WTC11 (cell line): ENCODE results near the gene ENTPD1. TPM values are rescaled to one million over a fixed set of nuclear protein-coding genes. Genes with fewer than 3 reads are reported as not detected.

Source experiments
- ATAC-seq: fragments of 200-7000 bp; cut with Tn5 transposase; 2 replicates; pipeline ENCODE4 v1.10.0; 2021; ENCODE audit warnings: mild to moderate bottlenecking, moderate library complexity
- CTCF ChIA-PET: fragments of 300-600 bp; sonication (Branson Sonifier 250); formaldehyde crosslinking; loops from one replicate; lab custom pipeline; 2021; ENCODE audit warnings: antibody characterized with exemption; lab: Charles Lee
- POLR2A ChIA-PET: fragments of 350-600 bp; sonication (Branson Sonifier 250); formaldehyde crosslinking; loops from one replicate; lab custom pipeline; 2021; ENCODE audit warnings: antibody characterized with exemption; lab: Charles Lee
- DNase-seq: peaks from one replicate; pipeline ENCODE4 v3.0.0; 2021; ENCODE audit warnings: low spot score
- H3K27ac Mint-ChIP-seq: 2 replicates; pipeline ENCODE4 v1.8.0; 2021; ENCODE audit warnings: mixed read lengths
- H3K27me3 Mint-ChIP-seq: 2 replicates; pipeline ENCODE4 v1.8.0; 2021; ENCODE audit warnings: low read depth, mild to moderate bottlenecking, moderate library complexity, mixed read lengths
- H3K36me3 Mint-ChIP-seq: 2 replicates; pipeline ENCODE4 v1.8.0; 2021; ENCODE audit warnings: mixed read lengths
- H3K4me1 Mint-ChIP-seq: 2 replicates; pipeline ENCODE4 v1.8.0; 2022; ENCODE audit warnings: mixed read lengths
- H3K4me3 Mint-ChIP-seq: 2 replicates; pipeline ENCODE4 v1.8.0; 2021; ENCODE audit warnings: mild to moderate bottlenecking, moderate library complexity, mixed read lengths
- H3K9me3 Mint-ChIP-seq: 2 replicates; pipeline ENCODE4 v1.8.0; 2021; ENCODE audit warnings: mixed read lengths
- ATF1 ChIP-seq: sonication (generic); formaldehyde crosslinking; IDR thresholded peaks from 2 replicates; pipeline ENCODE4 v1.8.1; 2023; ENCODE audit warnings: mild to moderate bottlenecking, moderate library complexity, missing genetic modification reagents
- CREM ChIP-seq: sonication (generic); formaldehyde crosslinking; IDR thresholded peaks from 2 replicates; pipeline ENCODE4 v1.8.1; 2022; ENCODE audit warnings: mild to moderate bottlenecking, missing genetic modification reagents, moderate library complexity
- E2F4 ChIP-seq: sonication (generic); formaldehyde crosslinking; IDR thresholded peaks from 2 replicates; pipeline ENCODE4 v1.8.1; 2022; ENCODE audit warnings: low read depth, mild to moderate bottlenecking, moderate library complexity, missing genetic modification reagents, borderline replicate concordance
- ERG ChIP-seq: fragments of 250-450 bp; sonication (Bioruptor Pico); IDR thresholded peaks from 2 replicates; pipeline ENCODE4 v1.8.0; 2021; ENCODE audit warnings: mild to moderate bottlenecking
- ESRRA ChIP-seq: sonication (generic); formaldehyde crosslinking; IDR thresholded peaks from 2 replicates; pipeline ENCODE4 v1.8.1; 2022; ENCODE audit warnings: mild to moderate bottlenecking, missing genetic modification reagents, borderline replicate concordance
- FOXP1 ChIP-seq: sonication (generic); formaldehyde crosslinking; IDR thresholded peaks from 2 replicates; pipeline ENCODE4 v1.8.0; 2022; ENCODE audit warnings: missing genetic modification reagents, mild to moderate bottlenecking, moderate library complexity, borderline replicate concordance
- GRHL2 ChIP-seq: fragments of 250-450 bp; sonication (Bioruptor Pico); IDR thresholded peaks from 2 replicates; pipeline ENCODE4 v1.8.0; 2022; ENCODE audit warnings: mild to moderate bottlenecking, moderate library complexity; ENCODE audit not compliant: insufficient replicate concordance, severe bottlenecking
- GTF2I ChIP-seq: fragments of 250-450 bp; sonication (Bioruptor Pico); conservative IDR thresholded peaks from 2 replicates; pipeline ENCODE4 v1.4.0; 2021; ENCODE audit warnings: mild to moderate bottlenecking
- NFATC4 ChIP-seq: fragments of 250-450 bp; sonication (Bioruptor Pico); IDR thresholded peaks from 2 replicates; pipeline ENCODE4 v1.9.0; 2021; ENCODE audit warnings: mild to moderate bottlenecking
- NR2C2 ChIP-seq: sonication (generic); formaldehyde crosslinking; IDR thresholded peaks from 2 replicates; pipeline ENCODE4 v1.8.0; 2022; ENCODE audit warnings: mild to moderate bottlenecking, missing genetic modification reagents
- TCF7 ChIP-seq: sonication (generic); formaldehyde crosslinking; IDR thresholded peaks from 2 replicates; pipeline ENCODE4 v1.8.0; 2022; ENCODE audit warnings: mild to moderate bottlenecking, low read depth, missing genetic modification reagents, moderate library complexity
- TEAD4 ChIP-seq: sonication (generic); formaldehyde crosslinking; IDR thresholded peaks from 2 replicates; pipeline ENCODE4 v1.8.0; 2022; ENCODE audit warnings: mild to moderate bottlenecking, missing genetic modification reagents
- ZBTB21 ChIP-seq: sonication (generic); formaldehyde crosslinking; IDR thresholded peaks from 2 replicates; pipeline ENCODE4 v1.8.1; 2023; ENCODE audit warnings: mild to moderate bottlenecking, missing genetic modification reagents, borderline replicate concordance
- ZNF423 ChIP-seq: fragments of 250-450 bp; sonication (Bioruptor Pico); IDR thresholded peaks from 2 replicates; pipeline ENCODE4 v2.1.2; 2022; ENCODE audit warnings: mild to moderate bottlenecking, moderate library complexity
- ZNF671 ChIP-seq: fragments of 250-450 bp; sonication (Bioruptor Pico); IDR thresholded peaks from 2 replicates; pipeline ENCODE4 v1.8.0; 2021; ENCODE audit warnings: mild to moderate bottlenecking
- total RNA-seq: library from RNA; stranded (reverse); gene quantifications from 3 replicates; pipeline ENCODE4 v1.2.3, GENCODE V29; 2021
- TF ChIP-seq, protein P1 (sequence below): sonication (generic); formaldehyde crosslinking; IDR thresholded peaks from 2 replicates; pipeline ENCODE4 v1.8.0; 2023; ENCODE audit warnings: missing genetic modification reagents, mild to moderate bottlenecking, borderline replicate concordance
- TF ChIP-seq, protein P2 (sequence below): sonication (generic); formaldehyde crosslinking; IDR thresholded peaks from 2 replicates; pipeline ENCODE4 v1.8.1; 2023; ENCODE audit warnings: mild to moderate bottlenecking, missing genetic modification reagents, moderate library complexity
- TF ChIP-seq, protein P3 (sequence below): fragments of 250-450 bp; sonication (Bioruptor Pico); IDR thresholded peaks from 2 replicates; pipeline ENCODE4 v2.1.2; 2022; ENCODE audit warnings: mild to moderate bottlenecking, moderate library complexity
- TF ChIP-seq, protein P4 (sequence below): sonication (generic); formaldehyde crosslinking; IDR thresholded peaks from 2 replicates; pipeline ENCODE4 v1.8.1; 2022; ENCODE audit warnings: low read depth, missing genetic modification reagents, borderline replicate concordance
- TF ChIP-seq, protein P5 (sequence below): fragments of 250-450 bp; sonication (Bioruptor Pico); conservative IDR thresholded peaks from 2 replicates; pipeline ENCODE4 v1.9.0; 2021; ENCODE audit warnings: mild to moderate bottlenecking
- TF ChIP-seq, protein P6 (sequence below): sonication (generic); formaldehyde crosslinking; IDR thresholded peaks from 2 replicates; pipeline ENCODE4 v1.8.0; 2022; ENCODE audit warnings: mild to moderate bottlenecking, missing genetic modification reagents

The ENTPD1 gene
- total RNA-seq, 1 experiment from 2014 or later = 2.3 TPM

DNA sequence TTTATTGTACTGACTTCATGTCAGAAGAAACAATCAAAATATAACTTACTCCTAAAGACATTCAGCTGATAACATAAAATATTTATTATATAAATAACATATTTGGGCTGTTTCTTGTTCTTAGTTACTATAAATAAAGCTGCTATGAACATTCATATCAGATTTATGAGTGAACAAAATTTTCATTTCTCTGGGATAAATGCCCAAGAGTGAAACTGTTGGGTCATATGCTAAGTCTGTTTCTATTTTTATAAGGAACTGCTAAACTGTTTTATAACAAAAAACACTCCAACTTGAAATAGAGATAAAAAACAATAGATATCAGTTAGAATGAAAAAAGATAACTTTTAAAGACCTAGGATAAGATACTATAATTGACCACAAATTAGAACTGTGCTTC, 125.4 kb downstream of the ENTPD1 start (continued):
- TF ChIP-seq NR2C2 (CRISPR knock-in tag) (no peak), ZBTB21 (CRISPR knock-in tag) (no peak), NFATC4 (CRISPR knock-in tag) (no peak), CREM (CRISPR knock-in tag) (no peak), E2F4 (CRISPR knock-in tag) (no peak), TCF7 (CRISPR knock-in tag) (no peak)

- Mint-ChIP-seq H3K9me3 (no peaks in the 10 kb centered on the region), H3K36me3 (peaks cover 15% of the 10 kb centered on the region), H3K4me1 (no peaks in the 10 kb centered on the region), H3K4me3 (no peak overlapping the region), H3K27me3 (no peaks in the 10 kb centered on the region), H3K27ac (no peak overlapping the region)
- TF ChIP-seq, protein P1, sequence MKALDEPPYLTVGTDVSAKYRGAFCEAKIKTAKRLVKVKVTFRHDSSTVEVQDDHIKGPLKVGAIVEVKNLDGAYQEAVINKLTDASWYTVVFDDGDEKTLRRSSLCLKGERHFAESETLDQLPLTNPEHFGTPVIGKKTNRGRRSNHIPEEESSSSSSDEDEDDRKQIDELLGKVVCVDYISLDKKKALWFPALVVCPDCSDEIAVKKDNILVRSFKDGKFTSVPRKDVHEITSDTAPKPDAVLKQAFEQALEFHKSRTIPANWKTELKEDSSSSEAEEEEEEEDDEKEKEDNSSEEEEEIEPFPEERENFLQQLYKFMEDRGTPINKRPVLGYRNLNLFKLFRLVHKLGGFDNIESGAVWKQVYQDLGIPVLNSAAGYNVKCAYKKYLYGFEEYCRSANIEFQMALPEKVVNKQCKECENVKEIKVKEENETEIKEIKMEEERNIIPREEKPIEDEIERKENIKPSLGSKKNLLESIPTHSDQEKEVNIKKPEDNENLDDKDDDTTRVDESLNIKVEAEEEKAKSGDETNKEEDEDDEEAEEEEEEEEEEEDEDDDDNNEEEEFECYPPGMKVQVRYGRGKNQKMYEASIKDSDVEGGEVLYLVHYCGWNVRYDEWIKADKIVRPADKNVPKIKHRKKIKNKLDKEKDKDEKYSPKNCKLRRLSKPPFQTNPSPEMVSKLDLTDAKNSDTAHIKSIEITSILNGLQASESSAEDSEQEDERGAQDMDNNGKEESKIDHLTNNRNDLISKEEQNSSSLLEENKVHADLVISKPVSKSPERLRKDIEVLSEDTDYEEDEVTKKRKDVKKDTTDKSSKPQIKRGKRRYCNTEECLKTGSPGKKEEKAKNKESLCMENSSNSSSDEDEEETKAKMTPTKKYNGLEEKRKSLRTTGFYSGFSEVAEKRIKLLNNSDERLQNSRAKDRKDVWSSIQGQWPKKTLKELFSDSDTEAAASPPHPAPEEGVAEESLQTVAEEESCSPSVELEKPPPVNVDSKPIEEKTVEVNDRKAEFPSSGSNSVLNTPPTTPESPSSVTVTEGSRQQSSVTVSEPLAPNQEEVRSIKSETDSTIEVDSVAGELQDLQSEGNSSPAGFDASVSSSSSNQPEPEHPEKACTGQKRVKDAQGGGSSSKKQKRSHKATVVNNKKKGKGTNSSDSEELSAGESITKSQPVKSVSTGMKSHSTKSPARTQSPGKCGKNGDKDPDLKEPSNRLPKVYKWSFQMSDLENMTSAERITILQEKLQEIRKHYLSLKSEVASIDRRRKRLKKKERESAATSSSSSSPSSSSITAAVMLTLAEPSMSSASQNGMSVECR (CRISPR knock-in tag) = no peak
- TF ChIP-seq, protein P2, sequence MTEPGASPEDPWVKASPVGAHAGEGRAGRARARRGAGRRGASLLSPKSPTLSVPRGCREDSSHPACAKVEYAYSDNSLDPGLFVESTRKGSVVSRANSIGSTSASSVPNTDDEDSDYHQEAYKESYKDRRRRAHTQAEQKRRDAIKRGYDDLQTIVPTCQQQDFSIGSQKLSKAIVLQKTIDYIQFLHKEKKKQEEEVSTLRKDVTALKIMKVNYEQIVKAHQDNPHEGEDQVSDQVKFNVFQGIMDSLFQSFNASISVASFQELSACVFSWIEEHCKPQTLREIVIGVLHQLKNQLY = no peak
- TF ChIP-seq, protein P3, sequence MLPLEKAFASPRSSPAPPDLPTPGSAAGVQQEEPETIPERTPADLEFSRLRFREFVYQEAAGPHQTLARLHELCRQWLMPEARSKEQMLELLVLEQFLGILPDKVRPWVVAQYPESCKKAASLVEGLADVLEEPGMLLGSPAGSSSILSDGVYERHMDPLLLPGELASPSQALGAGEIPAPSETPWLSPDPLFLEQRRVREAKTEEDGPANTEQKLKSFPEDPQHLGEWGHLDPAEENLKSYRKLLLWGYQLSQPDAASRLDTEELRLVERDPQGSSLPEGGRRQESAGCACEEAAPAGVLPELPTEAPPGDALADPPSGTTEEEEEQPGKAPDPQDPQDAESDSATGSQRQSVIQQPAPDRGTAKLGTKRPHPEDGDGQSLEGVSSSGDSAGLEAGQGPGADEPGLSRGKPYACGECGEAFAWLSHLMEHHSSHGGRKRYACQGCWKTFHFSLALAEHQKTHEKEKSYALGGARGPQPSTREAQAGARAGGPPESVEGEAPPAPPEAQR (CRISPR knock-in tag) = no peak
- TF ChIP-seq ERG (CRISPR knock-in tag) (no peak), ESRRA (CRISPR knock-in tag) (no peak), ZNF671 (CRISPR knock-in tag) (no peak), ZNF423 (CRISPR knock-in tag) (no peak), GRHL2 (CRISPR knock-in tag) (no peak), FOXP1 (no peak), ATF1 (CRISPR knock-in tag) (no peak), E2F4 (CRISPR knock-in tag) (no peak), TEAD4 (no peak), GTF2I (CRISPR knock-in tag) (no peak)
- TF ChIP-seq, protein P4, sequence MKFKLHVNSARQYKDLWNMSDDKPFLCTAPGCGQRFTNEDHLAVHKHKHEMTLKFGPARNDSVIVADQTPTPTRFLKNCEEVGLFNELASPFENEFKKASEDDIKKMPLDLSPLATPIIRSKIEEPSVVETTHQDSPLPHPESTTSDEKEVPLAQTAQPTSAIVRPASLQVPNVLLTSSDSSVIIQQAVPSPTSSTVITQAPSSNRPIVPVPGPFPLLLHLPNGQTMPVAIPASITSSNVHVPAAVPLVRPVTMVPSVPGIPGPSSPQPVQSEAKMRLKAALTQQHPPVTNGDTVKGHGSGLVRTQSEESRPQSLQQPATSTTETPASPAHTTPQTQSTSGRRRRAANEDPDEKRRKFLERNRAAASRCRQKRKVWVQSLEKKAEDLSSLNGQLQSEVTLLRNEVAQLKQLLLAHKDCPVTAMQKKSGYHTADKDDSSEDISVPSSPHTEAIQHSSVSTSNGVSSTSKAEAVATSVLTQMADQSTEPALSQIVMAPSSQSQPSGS (CRISPR knock-in tag) = no peak
- TF ChIP-seq, protein P5, sequence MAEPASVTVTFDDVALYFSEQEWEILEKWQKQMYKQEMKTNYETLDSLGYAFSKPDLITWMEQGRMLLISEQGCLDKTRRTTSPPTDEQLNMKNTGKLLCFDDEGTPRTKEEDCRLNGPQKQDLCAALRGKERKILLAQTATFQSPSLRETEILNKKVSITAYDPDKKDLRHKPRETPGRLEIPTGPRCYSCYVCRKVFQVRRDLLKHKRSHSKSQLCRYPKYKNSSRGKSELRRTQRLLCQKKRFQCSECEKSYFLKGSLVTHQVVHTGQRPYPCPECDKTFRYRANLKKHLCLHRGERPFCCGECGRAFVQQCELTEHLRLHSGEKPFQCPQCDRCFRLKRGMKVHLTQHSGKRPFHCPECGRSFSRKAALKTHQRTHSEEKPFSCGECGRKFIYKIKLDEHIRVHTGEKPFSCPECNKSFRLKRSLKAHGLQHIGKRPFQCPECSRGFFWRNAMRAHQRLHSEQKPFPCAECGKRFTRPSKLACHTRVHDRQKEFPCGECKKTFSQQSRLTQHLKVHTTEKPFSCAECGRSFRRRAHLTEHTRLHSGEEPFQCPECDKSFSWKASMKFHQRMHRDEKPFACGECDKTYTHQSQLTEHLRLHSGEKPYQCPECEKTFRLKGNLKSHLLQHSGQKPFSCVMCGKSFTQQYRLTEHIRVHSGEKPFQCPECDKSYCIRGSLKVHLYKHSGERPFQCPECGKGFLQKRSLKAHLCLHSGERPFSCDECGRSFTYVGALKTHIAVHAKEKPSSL (CRISPR knock-in tag) = no peak
- TF ChIP-seq, protein P6, sequence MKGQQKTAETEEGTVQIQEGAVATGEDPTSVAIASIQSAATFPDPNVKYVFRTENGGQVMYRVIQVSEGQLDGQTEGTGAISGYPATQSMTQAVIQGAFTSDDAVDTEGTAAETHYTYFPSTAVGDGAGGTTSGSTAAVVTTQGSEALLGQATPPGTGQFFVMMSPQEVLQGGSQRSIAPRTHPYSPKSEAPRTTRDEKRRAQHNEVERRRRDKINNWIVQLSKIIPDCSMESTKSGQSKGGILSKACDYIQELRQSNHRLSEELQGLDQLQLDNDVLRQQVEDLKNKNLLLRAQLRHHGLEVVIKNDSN (CRISPR knock-in tag) = no peak
- no peak for DNase-seq
- ChIA-PET POLR2A (no interaction called here), CTCF (no interaction called here)
- ATAC-seq = no peak
These were observed 133.9 kb downstream of the ENTPD1 start for GRCh38 chr10:95889830-95890229.
